GM12892 (cell line): ENCODE measurements around the gene CLCA2.

Experiments
- POLR2A ChIP-seq: IDR thresholded peaks from 2 replicates; pipeline ENCODE4 v1.6.1; 2011; ENCODE audit warnings: low read depth, low read length, control low read depth
- POLR2AphosphoS5 ChIP-seq: IDR thresholded peaks from 2 replicates; pipeline ENCODE4 v1.6.1; 2011; ENCODE audit warnings: low read depth, low read length, control low read depth

- no peak for TF ChIP-seq POLR2A
- TF ChIP-seq POLR2AphosphoS5, result no peak
Measured at GRCh38 chr1:86477256-86477655, 53.3 kb downstream of the CLCA2 start.
